ENCODE data around the gene ARHGAP26. TPM values are rescaled to one million over a fixed set of nuclear protein-coding genes. Genes with fewer than 3 reads are reported as not detected.

The ARHGAP26 gene
- total RNA-seq, 4 donors from 2014 or later: 61.0 to 76.7 (median 61.2) TPM

DNA sequence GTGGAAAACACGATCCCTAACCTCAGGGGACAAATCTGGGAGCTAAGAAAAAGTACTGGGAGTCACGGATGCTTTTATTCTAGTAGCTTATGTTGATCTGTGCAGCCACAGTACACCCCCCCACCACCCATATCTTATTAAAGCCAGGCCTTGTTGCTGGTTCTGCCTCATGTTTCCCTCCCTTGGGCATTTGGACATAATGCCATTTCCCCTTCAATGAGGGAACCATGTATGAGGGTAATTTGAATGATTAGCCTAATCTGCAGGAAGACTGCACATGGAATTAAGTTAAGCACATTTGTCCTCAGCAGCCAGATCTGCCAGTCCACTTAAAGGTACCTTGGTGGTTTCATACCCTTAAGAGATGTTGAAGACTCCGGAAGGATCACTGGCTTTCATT lies 102.0 kb downstream of the ARHGAP26 start:
- no peaks in the 10 kb centered on the region for H3K36me3 ChIP-seq
- H3K4me1 ChIP-seq: peaks cover 44 to 85% (median 75%) of the 10 kb centered on the region in 4 donors
- H3K9me3 ChIP-seq: no peaks in the 10 kb centered on the region
- DNase-seq: no peak
- TF ChIP-seq EP300 (IDR thresholded peaks at IDR 0.05; ENCODE audit: low read depth) (no peak), POLR2A (IDR thresholded peaks at IDR 0.05) (no peak), POLR2AphosphoS5 (IDR thresholded peaks at IDR 0.05) (no peak)
- TF ChIP-seq, protein P1, sequence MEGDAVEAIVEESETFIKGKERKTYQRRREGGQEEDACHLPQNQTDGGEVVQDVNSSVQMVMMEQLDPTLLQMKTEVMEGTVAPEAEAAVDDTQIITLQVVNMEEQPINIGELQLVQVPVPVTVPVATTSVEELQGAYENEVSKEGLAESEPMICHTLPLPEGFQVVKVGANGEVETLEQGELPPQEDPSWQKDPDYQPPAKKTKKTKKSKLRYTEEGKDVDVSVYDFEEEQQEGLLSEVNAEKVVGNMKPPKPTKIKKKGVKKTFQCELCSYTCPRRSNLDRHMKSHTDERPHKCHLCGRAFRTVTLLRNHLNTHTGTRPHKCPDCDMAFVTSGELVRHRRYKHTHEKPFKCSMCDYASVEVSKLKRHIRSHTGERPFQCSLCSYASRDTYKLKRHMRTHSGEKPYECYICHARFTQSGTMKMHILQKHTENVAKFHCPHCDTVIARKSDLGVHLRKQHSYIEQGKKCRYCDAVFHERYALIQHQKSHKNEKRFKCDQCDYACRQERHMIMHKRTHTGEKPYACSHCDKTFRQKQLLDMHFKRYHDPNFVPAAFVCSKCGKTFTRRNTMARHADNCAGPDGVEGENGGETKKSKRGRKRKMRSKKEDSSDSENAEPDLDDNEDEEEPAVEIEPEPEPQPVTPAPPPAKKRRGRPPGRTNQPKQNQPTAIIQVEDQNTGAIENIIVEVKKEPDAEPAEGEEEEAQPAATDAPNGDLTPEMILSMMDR (IDR thresholded peaks at IDR 0.05): no peak
- WGBS, 2 donors (ENCODE audit: low coverage in 1 of 2): 59 to 80% methylated on average over 1 to 3 of the region's 3 CpGs
- H3K4me3 ChIP-seq: no peak overlapping the region
- H3K27ac ChIP-seq: peak overlapping the region; percentile 78 to 82 (median 80)
- H3K27me3 ChIP-seq: no peaks in the 10 kb centered on the region
- in situ Hi-C loops (cut with MboI; ENCODE audit: low pct_ligation_motif_present in 1 of 4, low pct_unique_long_range_greater_than_20kb in 1 of 4, low sequenced_read_pairs in 3 of 4): loop anchor here in 2 of 4 donors (10.0 kb wide), 2 partner anchors 107 to 117 kb away; no protein-coding TSS in a partner anchor
- intact Hi-C loops (cut with DNase I; ENCODE audit: low total_unique reads): no loop called here

DNA sequence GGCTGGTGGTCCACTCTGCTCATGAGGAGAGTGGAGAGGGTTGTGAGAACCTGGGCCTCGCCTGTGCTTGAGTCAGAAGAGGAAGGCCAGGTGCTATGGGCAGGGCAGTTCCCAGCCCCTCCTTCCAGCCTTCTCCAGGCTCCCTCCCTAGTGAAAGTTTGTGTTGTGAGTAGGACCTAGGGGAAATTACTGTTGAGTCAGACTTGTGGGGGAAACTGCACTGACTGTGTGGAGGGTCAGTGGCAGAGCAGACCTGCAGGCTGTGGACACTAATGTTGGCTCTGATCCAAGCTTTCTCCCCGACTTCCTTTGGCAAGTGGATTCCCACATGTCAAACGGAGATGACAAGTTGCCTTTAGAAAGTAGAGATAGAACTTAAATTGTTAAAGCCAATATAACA lies 102.6 kb downstream of the ARHGAP26 start:
- no peaks in the 10 kb centered on the region for H3K27me3 ChIP-seq
- H3K9me3 ChIP-seq: no peaks in the 10 kb centered on the region
- peaks cover 42 to 79% (median 69%) of the 10 kb centered on the region in 4 donors for H3K4me1 ChIP-seq
- DNase-seq: peak; percentile 73
- in situ Hi-C loops (cut with MboI; ENCODE audit: low pct_ligation_motif_present in 1 of 4, low pct_unique_long_range_greater_than_20kb in 1 of 4, low sequenced_read_pairs in 3 of 4): loop anchor here in 2 of 4 donors (10.0 kb wide), 2 partner anchors 108 to 118 kb away; no protein-coding TSS in a partner anchor
- TF ChIP-seq EP300 (IDR thresholded peaks at IDR 0.05; ENCODE audit: low read depth): no peak
- TF ChIP-seq POLR2A (IDR thresholded peaks at IDR 0.05): peak; percentile 35
- TF ChIP-seq POLR2AphosphoS5 (IDR thresholded peaks at IDR 0.05): peak in 2 of 3 donors; percentile 35 to 42
- intact Hi-C loops (cut with DNase I; ENCODE audit: low total_unique reads): no loop called here
- WGBS, 2 donors (ENCODE audit: low coverage in 1 of 2): 38 to 63% methylated on average over 1 to 3 of the region's 3 CpGs
- H3K27ac ChIP-seq: peak overlapping the region; percentile 78 to 82 (median 80)
- no peak overlapping the region for H3K4me3 ChIP-seq
- no peaks in the 10 kb centered on the region for H3K36me3 ChIP-seq

GRCh38 chr5:142873831-142874230 lies 103.7 kb downstream of the ARHGAP26 start:
- TF ChIP-seq POLR2AphosphoS5 (IDR thresholded peaks at IDR 0.05) (no peak), EP300 (IDR thresholded peaks at IDR 0.05; ENCODE audit: low read depth) (no peak), POLR2A (IDR thresholded peaks at IDR 0.05) (no peak)
- TF ChIP-seq, protein P1 (IDR thresholded peaks at IDR 0.05): no peak
- Histone ChIP-seq H3K36me3 (no peaks in the 10 kb centered on the region), H3K9me3 (no peaks in the 10 kb centered on the region), H3K27ac (peak overlapping the region; percentile 79 to 82 (median 80)), H3K4me3 (no peak overlapping the region), H3K27me3 (no peaks in the 10 kb centered on the region), H3K4me1 (peaks cover 34 to 69% (median 62%) of the 10 kb centered on the region in 4 donors)
- intact Hi-C loops (cut with DNase I; ENCODE audit: low total_unique reads) (no loop called here), in situ Hi-C loops (cut with MboI; ENCODE audit: low pct_ligation_motif_present in 1 of 4, low pct_unique_long_range_greater_than_20kb in 1 of 4, low sequenced_read_pairs in 3 of 4) (loop anchor here in 2 of 4 donors (10.0 kb wide), 2 partner anchors 109 to 119 kb away; no protein-coding TSS in a partner anchor)
- 76 to 85% methylated on average over 4 to 5 of the region's 5 CpGs for WGBS, 2 donors (ENCODE audit: low coverage in 1 of 2)
- DNase-seq: no peak

DNA sequence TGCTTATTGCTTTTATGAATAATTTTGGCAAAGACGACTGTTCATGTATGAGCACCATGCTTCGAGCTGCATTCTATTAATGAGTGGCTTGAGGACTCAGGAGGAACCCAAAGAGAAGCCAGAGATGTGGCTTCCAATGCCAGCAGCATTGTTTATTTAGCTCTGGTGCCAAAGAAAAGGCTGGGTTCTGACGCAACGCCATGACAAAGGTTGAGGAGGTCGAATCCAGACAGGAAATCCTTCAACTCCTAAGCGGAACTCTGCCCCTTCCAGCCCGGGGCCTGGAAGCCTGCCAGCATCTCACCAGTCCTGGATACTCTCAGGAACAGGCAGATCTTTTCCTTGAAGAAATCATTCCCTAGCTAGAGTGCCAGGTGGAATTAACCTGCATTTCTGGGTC lies 104.4 kb downstream of the ARHGAP26 start:
- H3K27me3 ChIP-seq: no peaks in the 10 kb centered on the region
- 48 to 80% methylated on average over 1 to 7 of the region's 7 CpGs for WGBS, 2 donors (ENCODE audit: low coverage in 1 of 2)
- in situ Hi-C loops (cut with MboI; ENCODE audit: low pct_ligation_motif_present in 1 of 4, low pct_unique_long_range_greater_than_20kb in 1 of 4, low sequenced_read_pairs in 3 of 4) (loop anchor here in 2 of 4 donors (10.0 kb wide), 2 partner anchors 110 to 120 kb away; no protein-coding TSS in a partner anchor), intact Hi-C loops (cut with DNase I; ENCODE audit: low total_unique reads) (no loop called here)
- no peaks in the 10 kb centered on the region for H3K9me3 ChIP-seq
- H3K4me3 ChIP-seq: no peak overlapping the region
- TF ChIP-seq EP300 (IDR thresholded peaks at IDR 0.05; ENCODE audit: low read depth) (no peak), POLR2AphosphoS5 (IDR thresholded peaks at IDR 0.05) (peak in 2 of 3 donors; percentile 67 to 79), POLR2A (IDR thresholded peaks at IDR 0.05) (no peak)
- TF ChIP-seq, protein P1 (IDR thresholded peaks at IDR 0.05): no peak
- peak overlapping the region; percentile 79 to 82 (median 80) for H3K27ac ChIP-seq
- H3K36me3 ChIP-seq: no peaks in the 10 kb centered on the region
- H3K4me1 ChIP-seq: peaks cover 30 to 62% (median 58%) of the 10 kb centered on the region in 4 donors
- DNase-seq: peak; percentile 95
